Gastrocnemius medialis (tissue), 4 donors: ENCODE data around the gene TPRG1.

Source experiments
- CTCF ChIP-seq, 5 experiments: fragments of 450-650 bp in 3 of 5; fragments of 200-600 bp in 2 of 5; sonication (generic) in 2 of 5; IDR thresholded peaks in 4 of 5; conservative IDR thresholded peaks in 1 of 5; 1 replicate in 4 of 5; 2 replicates in 1 of 5; pipeline ENCODE4 v1.5.1; 2016 to 2019; ENCODE audit warnings: antibody characterized with exemption in 5 of 5, mild to moderate bottlenecking in 3 of 5, moderate library complexity in 3 of 5
- POLR2A ChIP-seq, 2 donors: fragments of 450-650 bp; IDR thresholded peaks; one replicate each; pipeline ENCODE4 v1.6.1; 2017; ENCODE audit warnings: antibody characterized with exemption in 2 of 2, mild to moderate bottlenecking in 2 of 2, moderate library complexity in 2 of 2

GRCh38 chr3:189137416-189137815, 34.4 kb upstream of the TPRG1 start:
- TF ChIP-seq CTCF (IDR thresholded peaks at IDR 0.05 in 4 of 5, conservative IDR thresholded peaks at IDR 0.05 in 1 of 5) (no peak), POLR2A (IDR thresholded peaks at IDR 0.05) (no peak)
